ENCODE measurements around the gene CD22. TPM values are rescaled to one million over a fixed set of nuclear protein-coding genes. Genes with fewer than 3 reads are reported as not detected.

CD22 gene
- total RNA-seq, 1 donor from 2014 or later: not detected

- H3K36me3 ChIP-seq: no peaks in the 10 kb centered on the region
- intact Hi-C loops (cut with micrococcal nuclease): no loop called here
- TF ChIP-seq, protein P1, sequence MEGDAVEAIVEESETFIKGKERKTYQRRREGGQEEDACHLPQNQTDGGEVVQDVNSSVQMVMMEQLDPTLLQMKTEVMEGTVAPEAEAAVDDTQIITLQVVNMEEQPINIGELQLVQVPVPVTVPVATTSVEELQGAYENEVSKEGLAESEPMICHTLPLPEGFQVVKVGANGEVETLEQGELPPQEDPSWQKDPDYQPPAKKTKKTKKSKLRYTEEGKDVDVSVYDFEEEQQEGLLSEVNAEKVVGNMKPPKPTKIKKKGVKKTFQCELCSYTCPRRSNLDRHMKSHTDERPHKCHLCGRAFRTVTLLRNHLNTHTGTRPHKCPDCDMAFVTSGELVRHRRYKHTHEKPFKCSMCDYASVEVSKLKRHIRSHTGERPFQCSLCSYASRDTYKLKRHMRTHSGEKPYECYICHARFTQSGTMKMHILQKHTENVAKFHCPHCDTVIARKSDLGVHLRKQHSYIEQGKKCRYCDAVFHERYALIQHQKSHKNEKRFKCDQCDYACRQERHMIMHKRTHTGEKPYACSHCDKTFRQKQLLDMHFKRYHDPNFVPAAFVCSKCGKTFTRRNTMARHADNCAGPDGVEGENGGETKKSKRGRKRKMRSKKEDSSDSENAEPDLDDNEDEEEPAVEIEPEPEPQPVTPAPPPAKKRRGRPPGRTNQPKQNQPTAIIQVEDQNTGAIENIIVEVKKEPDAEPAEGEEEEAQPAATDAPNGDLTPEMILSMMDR (IDR thresholded peaks at IDR 0.05; ENCODE audit: borderline replicate concordance): no peak
- H3K27ac ChIP-seq (replicated peaks): no peak overlapping the region
- H3K4me1 ChIP-seq: no peaks in the 10 kb centered on the region
- no peak for DNase-seq
- H3K27me3 ChIP-seq (ENCODE audit: low read depth): peaks cover 85% of the 10 kb centered on the region
- no peaks in the 10 kb centered on the region for H3K9me3 ChIP-seq (replicated peaks)
- H3K4me3 ChIP-seq: no peak overlapping the region
These were observed 31.5 kb upstream of the CD22 start for GRCh38 chr19:35297515-35297848.

DNA sequence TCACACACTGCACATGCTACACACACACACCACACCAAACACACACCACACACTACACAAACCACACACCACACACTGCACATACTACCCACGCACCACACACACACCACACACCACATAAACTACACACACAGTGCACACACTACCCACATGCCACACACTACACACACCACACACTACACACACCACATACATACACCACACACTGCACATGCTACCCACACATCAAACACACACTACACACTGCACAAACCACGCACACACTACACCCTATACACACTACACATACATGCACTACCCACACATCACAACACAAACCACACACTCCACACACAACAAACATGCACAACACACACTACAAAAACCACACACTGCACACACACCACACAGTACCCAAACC is 31.1 kb upstream of the CD22 start:
- no peaks in the 10 kb centered on the region for H3K36me3 ChIP-seq
- intact Hi-C loops (cut with micrococcal nuclease): no loop called here
- DNase-seq: no peak
- H3K27me3 ChIP-seq (ENCODE audit: low read depth): peaks cover 85% of the 10 kb centered on the region
- H3K4me1 ChIP-seq: no peaks in the 10 kb centered on the region
- TF ChIP-seq, protein P1 (IDR thresholded peaks at IDR 0.05; ENCODE audit: borderline replicate concordance): no peak
- H3K27ac ChIP-seq (replicated peaks): no peak overlapping the region
- H3K4me3 ChIP-seq: no peak overlapping the region
- no peaks in the 10 kb centered on the region for H3K9me3 ChIP-seq (replicated peaks)

DNA sequence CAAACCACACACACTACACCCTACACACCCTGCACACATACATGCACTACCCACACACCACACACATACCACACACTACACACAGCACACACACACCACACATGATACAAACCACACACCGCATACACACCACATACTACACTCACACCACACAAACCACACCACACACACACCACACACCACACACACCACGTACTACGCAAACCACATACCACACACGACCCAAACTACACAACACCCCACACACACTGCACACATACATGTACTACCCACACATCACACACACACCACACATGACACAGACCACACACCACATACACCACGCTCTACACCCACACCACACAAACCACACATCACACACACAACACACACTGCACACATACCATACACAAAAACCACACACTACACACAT is 30.4 kb upstream of the CD22 start:
- Histone ChIP-seq H3K27ac (replicated peaks) (no peak overlapping the region), H3K4me1 (no peaks in the 10 kb centered on the region), H3K36me3 (no peaks in the 10 kb centered on the region), H3K9me3 (replicated peaks) (no peaks in the 10 kb centered on the region), H3K27me3 (ENCODE audit: low read depth) (peaks cover 85% of the 10 kb centered on the region), H3K4me3 (no peak overlapping the region)
- no peak for DNase-seq
- intact Hi-C loops (cut with micrococcal nuclease): no loop called here
- TF ChIP-seq, protein P1 (IDR thresholded peaks at IDR 0.05; ENCODE audit: borderline replicate concordance): no peak

DNA sequence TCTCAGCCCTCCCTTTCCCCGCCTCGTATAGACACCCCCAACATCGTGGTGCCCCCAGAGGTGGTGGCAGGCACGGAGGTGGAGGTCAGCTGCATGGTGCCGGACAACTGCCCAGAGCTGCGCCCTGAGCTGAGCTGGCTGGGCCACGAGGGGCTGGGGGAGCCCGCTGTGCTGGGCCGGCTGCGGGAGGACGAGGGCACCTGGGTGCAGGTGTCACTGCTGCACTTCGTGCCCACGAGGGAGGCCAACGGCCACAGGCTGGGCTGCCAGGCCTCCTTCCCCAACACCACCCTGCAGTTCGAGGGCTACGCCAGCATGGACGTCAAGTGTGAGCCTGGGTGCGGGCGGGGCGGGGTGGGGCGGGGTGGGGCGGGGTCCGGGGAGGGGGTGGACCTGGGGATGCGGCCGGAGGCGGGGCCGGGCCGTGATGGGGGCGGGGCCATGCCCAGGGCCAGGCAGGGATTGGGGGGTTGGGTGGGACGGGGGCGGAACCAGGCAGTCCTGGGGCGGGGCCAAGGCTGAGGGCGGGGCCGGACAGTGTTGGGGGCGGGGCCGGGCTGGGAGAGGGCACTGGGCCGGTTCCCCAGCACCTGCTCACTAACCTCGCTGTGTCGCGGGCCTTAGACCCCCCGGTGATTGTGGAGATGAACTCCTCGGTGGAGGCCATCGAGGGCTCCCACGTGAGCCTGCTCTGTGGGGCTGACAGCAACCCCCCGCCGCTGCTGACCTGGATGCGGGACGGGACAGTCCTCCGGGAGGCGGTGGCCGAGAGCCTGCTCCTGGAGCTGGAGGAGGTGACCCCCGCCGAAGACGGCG is 29.3 kb upstream of the CD22 start:
- intact Hi-C loops (cut with micrococcal nuclease): no loop called here
- TF ChIP-seq, protein P1 (IDR thresholded peaks at IDR 0.05; ENCODE audit: borderline replicate concordance): no peak
- DNase-seq: no peak
- Histone ChIP-seq H3K27me3 (ENCODE audit: low read depth) (peaks cover 84% of the 10 kb centered on the region), H3K27ac (replicated peaks) (no peak overlapping the region), H3K4me1 (no peaks in the 10 kb centered on the region), H3K36me3 (no peaks in the 10 kb centered on the region), H3K9me3 (replicated peaks) (no peaks in the 10 kb centered on the region), H3K4me3 (no peak overlapping the region)

DNA sequence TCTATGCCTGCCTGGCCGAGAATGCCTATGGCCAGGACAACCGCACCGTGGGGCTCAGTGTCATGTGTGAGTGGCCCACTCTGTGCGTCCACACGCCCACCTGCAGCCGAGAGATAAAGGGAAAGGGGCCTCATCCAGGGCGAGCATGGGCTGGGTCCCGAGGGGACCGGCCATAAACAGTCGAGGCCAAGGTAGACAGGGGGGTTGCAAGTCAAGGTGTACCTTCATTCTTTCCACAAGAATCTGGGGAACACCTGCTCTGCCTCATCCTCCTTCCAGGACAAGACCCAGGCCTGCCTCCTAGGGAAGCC is 28.7 kb upstream of the CD22 start:
- Histone ChIP-seq H3K36me3 (no peaks in the 10 kb centered on the region), H3K27ac (replicated peaks) (no peak overlapping the region), H3K4me1 (no peaks in the 10 kb centered on the region), H3K27me3 (ENCODE audit: low read depth) (peaks cover 84% of the 10 kb centered on the region), H3K9me3 (replicated peaks) (no peaks in the 10 kb centered on the region), H3K4me3 (no peak overlapping the region)
- TF ChIP-seq, protein P1 (IDR thresholded peaks at IDR 0.05; ENCODE audit: borderline replicate concordance): no peak
- DNase-seq: no peak
- intact Hi-C loops (cut with micrococcal nuclease): no loop called here
